ENCODE measurements around the gene TDRD5.

TDRD5 gene

DNA sequence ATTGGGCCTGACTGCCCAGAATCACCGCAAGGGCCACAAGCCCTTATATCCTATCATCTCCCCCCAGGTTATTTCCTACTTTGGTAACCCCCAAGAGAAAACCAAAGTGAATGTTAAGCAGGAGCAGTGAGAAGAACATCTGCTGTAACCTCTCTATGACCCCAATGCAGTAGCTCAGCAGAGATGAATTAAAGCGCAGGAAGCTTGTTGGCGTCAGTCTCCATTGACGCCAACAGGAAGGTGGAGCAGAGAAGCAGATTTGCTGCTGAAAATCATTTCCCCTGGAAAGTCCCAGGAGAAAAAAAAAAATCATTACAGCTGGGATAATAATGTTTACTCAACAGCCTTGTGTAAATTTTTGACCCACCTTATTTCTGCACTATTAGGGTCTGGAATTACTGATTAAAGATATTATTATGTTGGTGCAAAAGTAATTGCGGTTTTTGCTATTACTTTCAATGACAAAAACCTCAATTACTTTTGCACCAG, 118.3 kb downstream of the TDRD5 start:
- no peak for TF ChIP-seq ZNF565 (CRISPR knock-in tag; conservative IDR thresholded peaks at IDR 0.05; ENCODE audit: low read depth)
- no peak for TF ChIP-seq ZC3H10 (CRISPR knock-in tag; IDR thresholded peaks at IDR 0.05)
- TF ChIP-seq TOX (CRISPR knock-in tag; IDR thresholded peaks at IDR 0.05; ENCODE audit: borderline replicate concordance), result no peak
- TF ChIP-seq SNAI2 (CRISPR knock-in tag; IDR thresholded peaks at IDR 0.05), result peak; percentile 44; the same call in 1 of the 2 replicates
- TF ChIP-seq, protein P1, sequence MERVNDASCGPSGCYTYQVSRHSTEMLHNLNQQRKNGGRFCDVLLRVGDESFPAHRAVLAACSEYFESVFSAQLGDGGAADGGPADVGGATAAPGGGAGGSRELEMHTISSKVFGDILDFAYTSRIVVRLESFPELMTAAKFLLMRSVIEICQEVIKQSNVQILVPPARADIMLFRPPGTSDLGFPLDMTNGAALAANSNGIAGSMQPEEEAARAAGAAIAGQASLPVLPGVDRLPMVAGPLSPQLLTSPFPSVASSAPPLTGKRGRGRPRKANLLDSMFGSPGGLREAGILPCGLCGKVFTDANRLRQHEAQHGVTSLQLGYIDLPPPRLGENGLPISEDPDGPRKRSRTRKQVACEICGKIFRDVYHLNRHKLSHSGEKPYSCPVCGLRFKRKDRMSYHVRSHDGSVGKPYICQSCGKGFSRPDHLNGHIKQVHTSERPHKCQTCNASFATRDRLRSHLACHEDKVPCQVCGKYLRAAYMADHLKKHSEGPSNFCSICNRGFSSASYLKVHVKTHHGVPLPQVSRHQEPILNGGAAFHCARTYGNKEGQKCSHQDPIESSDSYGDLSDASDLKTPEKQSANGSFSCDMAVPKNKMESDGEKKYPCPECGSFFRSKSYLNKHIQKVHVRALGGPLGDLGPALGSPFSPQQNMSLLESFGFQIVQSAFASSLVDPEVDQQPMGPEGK (CRISPR knock-in tag; IDR thresholded peaks at IDR 0.05; ENCODE audit: borderline replicate concordance), result peak; percentile 52; the same call in 1 of the 2 replicates
- peak; percentile 44; the same call in 1 of the 2 replicates for TF ChIP-seq TCF4 (CRISPR knock-in tag; IDR thresholded peaks at IDR 0.05; ENCODE audit: borderline replicate concordance)
- TF ChIP-seq ZFP3 (CRISPR knock-in tag; IDR thresholded peaks at IDR 0.05), result no peak
- no peak for TF ChIP-seq CSDC2 (CRISPR knock-in tag; IDR thresholded peaks at IDR 0.05)
- TF ChIP-seq, protein P2, sequence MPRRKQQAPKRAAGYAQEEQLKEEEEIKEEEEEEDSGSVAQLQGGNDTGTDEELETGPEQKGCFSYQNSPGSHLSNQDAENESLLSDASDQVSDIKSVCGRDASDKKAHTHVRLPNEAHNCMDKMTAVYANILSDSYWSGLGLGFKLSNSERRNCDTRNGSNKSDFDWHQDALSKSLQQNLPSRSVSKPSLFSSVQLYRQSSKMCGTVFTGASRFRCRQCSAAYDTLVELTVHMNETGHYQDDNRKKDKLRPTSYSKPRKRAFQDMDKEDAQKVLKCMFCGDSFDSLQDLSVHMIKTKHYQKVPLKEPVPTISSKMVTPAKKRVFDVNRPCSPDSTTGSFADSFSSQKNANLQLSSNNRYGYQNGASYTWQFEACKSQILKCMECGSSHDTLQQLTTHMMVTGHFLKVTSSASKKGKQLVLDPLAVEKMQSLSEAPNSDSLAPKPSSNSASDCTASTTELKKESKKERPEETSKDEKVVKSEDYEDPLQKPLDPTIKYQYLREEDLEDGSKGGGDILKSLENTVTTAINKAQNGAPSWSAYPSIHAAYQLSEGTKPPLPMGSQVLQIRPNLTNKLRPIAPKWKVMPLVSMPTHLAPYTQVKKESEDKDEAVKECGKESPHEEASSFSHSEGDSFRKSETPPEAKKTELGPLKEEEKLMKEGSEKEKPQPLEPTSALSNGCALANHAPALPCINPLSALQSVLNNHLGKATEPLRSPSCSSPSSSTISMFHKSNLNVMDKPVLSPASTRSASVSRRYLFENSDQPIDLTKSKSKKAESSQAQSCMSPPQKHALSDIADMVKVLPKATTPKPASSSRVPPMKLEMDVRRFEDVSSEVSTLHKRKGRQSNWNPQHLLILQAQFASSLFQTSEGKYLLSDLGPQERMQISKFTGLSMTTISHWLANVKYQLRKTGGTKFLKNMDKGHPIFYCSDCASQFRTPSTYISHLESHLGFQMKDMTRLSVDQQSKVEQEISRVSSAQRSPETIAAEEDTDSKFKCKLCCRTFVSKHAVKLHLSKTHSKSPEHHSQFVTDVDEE (CRISPR knock-in tag; IDR thresholded peaks at IDR 0.05), result no peak
- no peak for TF ChIP-seq ZFP30 (CRISPR knock-in tag; IDR thresholded peaks at IDR 0.05)
- TF ChIP-seq PPARA (CRISPR knock-in tag; IDR thresholded peaks at IDR 0.05; ENCODE audit: borderline replicate concordance), result no peak
- TF ChIP-seq RARB (CRISPR knock-in tag; IDR thresholded peaks at IDR 0.05), result no peak
- TF ChIP-seq CSRNP3 (CRISPR knock-in tag; IDR thresholded peaks at IDR 0.05), result no peak
- no peak for TF ChIP-seq GLIS3 (CRISPR knock-in tag; IDR thresholded peaks at IDR 0.05)
- peak; percentile 53; the same call in 2 of the 3 replicates for ATAC-seq

DNA sequence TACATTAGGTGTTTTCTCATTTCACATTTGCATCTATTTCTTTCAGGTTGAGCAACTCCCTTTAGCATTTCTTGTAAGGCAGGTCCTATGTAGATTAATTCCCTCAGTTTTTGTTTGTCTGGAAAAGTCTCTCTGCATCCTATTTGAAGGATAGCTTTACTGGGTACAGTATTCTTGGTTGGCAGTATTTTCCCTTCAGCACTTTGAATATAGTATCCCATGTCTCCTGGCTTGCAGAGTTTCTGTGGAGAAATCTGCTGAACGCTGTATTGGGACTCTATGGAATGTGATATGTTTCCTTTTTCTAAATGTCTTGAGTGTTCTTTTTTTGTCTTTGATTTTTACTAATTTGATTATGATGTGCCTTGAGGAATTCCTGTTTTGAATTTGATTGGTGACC, 122.5 kb downstream of the TDRD5 start:
- no peak for ATAC-seq
- TF ChIP-seq GLIS3 (CRISPR knock-in tag; IDR thresholded peaks at IDR 0.05) (no peak), ZNF70 (CRISPR knock-in tag; IDR thresholded peaks at IDR 0.05) (no peak)

- no peak for TF ChIP-seq SNAI2 (CRISPR knock-in tag; IDR thresholded peaks at IDR 0.05)
- no peak for TF ChIP-seq ZNF70 (CRISPR knock-in tag; IDR thresholded peaks at IDR 0.05)
- TF ChIP-seq OSR1 (CRISPR knock-in tag; IDR thresholded peaks at IDR 0.05), result no peak
- TF ChIP-seq, protein P1 (CRISPR knock-in tag; IDR thresholded peaks at IDR 0.05; ENCODE audit: borderline replicate concordance), result no peak
- TF ChIP-seq, protein P3, sequence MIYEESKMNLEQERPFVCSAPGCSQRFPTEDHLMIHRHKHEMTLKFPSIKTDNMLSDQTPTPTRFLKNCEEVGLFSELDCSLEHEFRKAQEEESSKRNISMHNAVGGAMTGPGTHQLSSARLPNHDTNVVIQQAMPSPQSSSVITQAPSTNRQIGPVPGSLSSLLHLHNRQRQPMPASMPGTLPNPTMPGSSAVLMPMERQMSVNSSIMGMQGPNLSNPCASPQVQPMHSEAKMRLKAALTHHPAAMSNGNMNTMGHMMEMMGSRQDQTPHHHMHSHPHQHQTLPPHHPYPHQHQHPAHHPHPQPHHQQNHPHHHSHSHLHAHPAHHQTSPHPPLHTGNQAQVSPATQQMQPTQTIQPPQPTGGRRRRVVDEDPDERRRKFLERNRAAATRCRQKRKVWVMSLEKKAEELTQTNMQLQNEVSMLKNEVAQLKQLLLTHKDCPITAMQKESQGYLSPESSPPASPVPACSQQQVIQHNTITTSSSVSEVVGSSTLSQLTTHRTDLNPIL (CRISPR knock-in tag; IDR thresholded peaks at IDR 0.05; ENCODE audit: low read depth), result no peak
- TF ChIP-seq BACH2 (CRISPR knock-in tag; IDR thresholded peaks at IDR 0.05; ENCODE audit: borderline replicate concordance), result no peak
- no peak for TF ChIP-seq ZC3H10 (CRISPR knock-in tag; IDR thresholded peaks at IDR 0.05)
- no peak for TF ChIP-seq ESRRG (CRISPR knock-in tag; IDR thresholded peaks at IDR 0.05)
- TF ChIP-seq, protein P2 (CRISPR knock-in tag; IDR thresholded peaks at IDR 0.05), result no peak
- no peak for TF ChIP-seq ZNF8 (CRISPR knock-in tag; IDR thresholded peaks at IDR 0.05)
- no peak for TF ChIP-seq POU6F1 (CRISPR knock-in tag; IDR thresholded peaks at IDR 0.05; ENCODE audit: borderline replicate concordance, low read depth)
- no peak for TF ChIP-seq TOX (CRISPR knock-in tag; IDR thresholded peaks at IDR 0.05; ENCODE audit: borderline replicate concordance)
- no peak for TF ChIP-seq ARNTL (CRISPR knock-in tag; IDR thresholded peaks at IDR 0.05; ENCODE audit: borderline replicate concordance, low read depth)
- no peak for TF ChIP-seq ZFP30 (CRISPR knock-in tag; IDR thresholded peaks at IDR 0.05)
- no peak for TF ChIP-seq RARB (CRISPR knock-in tag; IDR thresholded peaks at IDR 0.05)
- TF ChIP-seq ZFP3 (CRISPR knock-in tag; IDR thresholded peaks at IDR 0.05), result no peak
- TF ChIP-seq ZNF565 (CRISPR knock-in tag; conservative IDR thresholded peaks at IDR 0.05; ENCODE audit: low read depth), result no peak
- TF ChIP-seq ISL1 (CRISPR knock-in tag; IDR thresholded peaks at IDR 0.05), result no peak
- TF ChIP-seq TCF4 (CRISPR knock-in tag; IDR thresholded peaks at IDR 0.05; ENCODE audit: borderline replicate concordance), result no peak
- no peak for TF ChIP-seq PPARA (CRISPR knock-in tag; IDR thresholded peaks at IDR 0.05; ENCODE audit: borderline replicate concordance)
- ATAC-seq, result no peak
These were observed 123.0 kb downstream of the TDRD5 start for GRCh38 chr1:179714623-179715022.

All from SK-N-SH treated with all-trans-retinoic acid at 6 μM for 48 hours (cell line).